HepG2 (cell line): Measurements from ENCODE around the gene RAI14. TPM values are rescaled to one million over a fixed set of nuclear protein-coding genes. Genes with fewer than 3 reads are reported as not detected.

Experiments
- NKX3-1 ChIP-seq: sonication (generic); formaldehyde crosslinking; IDR thresholded peaks from 2 replicates; pipeline ENCODE4 v1.5.0; 2020; ENCODE audit warnings: missing genetic modification reagents
- ONECUT2 ChIP-seq: sonication (generic); formaldehyde crosslinking; IDR thresholded peaks from 2 replicates; pipeline ENCODE4 v1.4.0; 2020; ENCODE audit warnings: missing genetic modification reagents
- PHF5A ChIP-seq: IDR thresholded peaks from one replicate; pipeline ENCODE4 v1.6.1; 2018; ENCODE audit warnings: low read depth, missing genetic modification reagents; ENCODE audit not compliant: unreplicated experiment
- RAD51 ChIP-seq: fragments of 450-650 bp; IDR thresholded peaks from 2 replicates; pipeline ENCODE4 v1.6.1; 2016; ENCODE audit warnings: borderline replicate concordance
- RARA ChIP-seq: IDR thresholded peaks from 2 replicates; pipeline ENCODE4 v1.6.1; 2016; ENCODE audit warnings: missing genetic modification reagents, missing compliant biosample characterization
- SALL1 ChIP-seq: sonication (generic); formaldehyde crosslinking; IDR thresholded peaks from 2 replicates; pipeline ENCODE4 v1.8.0; 2022; ENCODE audit warnings: mild to moderate bottlenecking, missing genetic modification reagents
- SALL2 ChIP-seq: sonication (generic); formaldehyde crosslinking; IDR thresholded peaks from 2 replicates; pipeline ENCODE4 v1.8.1; 2023; ENCODE audit warnings: mild to moderate bottlenecking, missing genetic modification reagents, inconsistent platforms
- SMAD1 ChIP-seq: sonication (generic); formaldehyde crosslinking; IDR thresholded peaks from 2 replicates; pipeline ENCODE4 v1.4.0; 2020; ENCODE audit warnings: missing genetic modification reagents, low read depth, mild to moderate bottlenecking, borderline replicate concordance
- SNAPC2 ChIP-seq: sonication (generic); formaldehyde crosslinking; IDR thresholded peaks from 2 replicates; pipeline ENCODE4 v1.8.1; 2022; ENCODE audit warnings: mild to moderate bottlenecking, missing genetic modification reagents
- SRSF1 ChIP-seq: fragments of 200-400 bp; formaldehyde crosslinking; optimal IDR thresholded peaks from 2 replicates; pipeline ENCODE3; 2017; ENCODE audit warnings: mild to moderate bottlenecking, low read depth, low read length, moderate library complexity
- TAF1 ChIP-seq: sonication (generic); formaldehyde crosslinking; IDR thresholded peaks from 2 replicates; pipeline ENCODE4 v1.4.0; 2020; ENCODE audit warnings: missing genetic modification reagents
- YY1 ChIP-seq: IDR thresholded peaks from 2 replicates; pipeline ENCODE4 v1.6.1; 2011; ENCODE audit warnings: low read length, low read depth, moderate library complexity, mild to moderate bottlenecking; ENCODE audit not compliant: insufficient read depth, insufficient replicate concordance
- ZFY ChIP-seq: sonication (generic); formaldehyde crosslinking; IDR thresholded peaks from 2 replicates; pipeline ENCODE4 v1.4.0; 2020; ENCODE audit warnings: missing genetic modification reagents
- ZNF24 ChIP-seq: fragments of 450-650 bp; IDR thresholded peaks from 2 replicates; pipeline ENCODE4 v1.6.1; 2017; ENCODE audit warnings: antibody characterized with exemption, mild to moderate bottlenecking
- ZNF343 ChIP-seq: sonication (generic); formaldehyde crosslinking; IDR thresholded peaks from 2 replicates; pipeline ENCODE4 v1.4.0; 2020; ENCODE audit warnings: mild to moderate bottlenecking, missing genetic modification reagents
- ZNF446 ChIP-seq: sonication (generic); formaldehyde crosslinking; IDR thresholded peaks from 2 replicates; pipeline ENCODE4 v1.5.0; 2020; ENCODE audit warnings: mild to moderate bottlenecking, missing genetic modification reagents
- ZNF451 ChIP-seq: sonication (generic); formaldehyde crosslinking; IDR thresholded peaks from 2 replicates; pipeline ENCODE4 v1.5.0; 2020; ENCODE audit warnings: mild to moderate bottlenecking, missing genetic modification reagents
- ZNF510 ChIP-seq: sonication (generic); formaldehyde crosslinking; IDR thresholded peaks from 2 replicates; pipeline ENCODE4 v1.4.0; 2020; ENCODE audit warnings: low read depth, mild to moderate bottlenecking, missing genetic modification reagents
- ZNF512 ChIP-seq: sonication (generic); formaldehyde crosslinking; IDR thresholded peaks from 2 replicates; pipeline ENCODE4 v1.4.0; 2020; ENCODE audit warnings: mild to moderate bottlenecking, missing genetic modification reagents
- ZNF562 ChIP-seq: sonication (generic); formaldehyde crosslinking; IDR thresholded peaks from 2 replicates; pipeline ENCODE4 v1.8.0; 2022; ENCODE audit warnings: missing genetic modification reagents, borderline replicate concordance
- ZNF614 ChIP-seq: IDR thresholded peaks from 2 replicates; pipeline ENCODE4 v1.6.1; 2018; ENCODE audit warnings: missing biosample characterization, missing genetic modification reagents, inconsistent platforms, borderline replicate concordance
- ZNF749 ChIP-seq: sonication (generic); formaldehyde crosslinking; IDR thresholded peaks from 2 replicates; pipeline ENCODE4 v1.8.0; 2022; ENCODE audit warnings: mild to moderate bottlenecking, missing genetic modification reagents, moderate library complexity, borderline replicate concordance
- ZNF766 ChIP-seq: sonication (generic); formaldehyde crosslinking; IDR thresholded peaks from 2 replicates; pipeline ENCODE4 v1.5.0; 2020; ENCODE audit warnings: missing genetic modification reagents, borderline replicate concordance
- ZNF773 ChIP-seq: sonication (generic); formaldehyde crosslinking; IDR thresholded peaks from 2 replicates; pipeline ENCODE4 v1.4.0; 2020; ENCODE audit warnings: missing genetic modification reagents, borderline replicate concordance
- ZNF777 ChIP-seq: sonication (generic); formaldehyde crosslinking; IDR thresholded peaks from 2 replicates; pipeline ENCODE4 v1.4.0; 2020; ENCODE audit warnings: missing genetic modification reagents
- ZNF839 ChIP-seq: sonication (generic); formaldehyde crosslinking; IDR thresholded peaks from 2 replicates; pipeline ENCODE4 v1.4.0; 2020; ENCODE audit warnings: missing genetic modification reagents, mild to moderate bottlenecking, borderline replicate concordance
- ZZZ3 ChIP-seq: sonication (generic); formaldehyde crosslinking; IDR thresholded peaks from 2 replicates; pipeline ENCODE4 v1.4.0; 2020; ENCODE audit warnings: missing genetic modification reagents, mild to moderate bottlenecking, borderline replicate concordance
- polyA plus RNA-seq, 8 experiments: library from polyadenylated mRNA; depleted of rRNA in 3 of 8; stranded (reverse) in 7 of 8; unstranded in 1 of 8; fragments of >200 nt; fragmentation: Illumina TruSeq in 4 of 8; extraction: Trizol in 4 of 8; gene quantifications; 2 replicates each; pipeline versions ENCODE4 v1.2.1 to v1.2.3, GENCODE V29; 2011 to 2016; ENCODE audit warnings: low read depth in 4 of 8, missing spikeins in 1 of 8, mixed read lengths in 1 of 8; ENCODE audit not compliant: insufficient read depth in 1 of 8
- total RNA-seq, 5 experiments: library from RNA; depleted of rRNA; stranded (reverse); fragments of >200 nt; fragmentation: Illumina TruSeq; extraction: Trizol; gene quantifications; 2 replicates each; pipeline ENCODE4 v1.2.3, GENCODE V29; 2016; ENCODE audit warnings: low read depth in 1 of 5
- TF ChIP-seq, protein P1 (sequence below): sonication (generic); formaldehyde crosslinking; IDR thresholded peaks from 2 replicates; pipeline ENCODE4 v1.4.0; 2020; ENCODE audit warnings: missing genetic modification reagents

RAI14 gene
- total and polyA plus RNA-seq, 2 of the 13 experiments (the other 11 are each of a cell fraction or from before 2014, with no cell fraction given), result 12.6 to 18.2 TPM

GRCh38 chr5:34656001-34656699, at the start of gene RAI14 (continued):
- TF ChIP-seq SNAPC2 (CRISPR knock-in tag) (no peak), SRSF1 (peak; percentile 32), ZNF451 (CRISPR knock-in tag) (peak; percentile 8; the same call in 1 of the 2 replicates), ZNF839 (CRISPR knock-in tag) (peak; percentile 68; the same call in 1 of the 2 replicates), ZNF510 (CRISPR knock-in tag) (no peak), ZNF614 (CRISPR knock-in tag) (no peak; the same call in 1 of the 2 replicates), ZZZ3 (CRISPR knock-in tag) (no peak), TAF1 (CRISPR knock-in tag) (peak; percentile 56), ZNF24 (no peak), ZNF343 (CRISPR knock-in tag) (peak; percentile 52; the same call in 1 of the 2 replicates), ZNF773 (CRISPR knock-in tag) (0 out of 2 replicates have a peak, but pooled peaks have one; percentile 38), ONECUT2 (CRISPR knock-in tag) (no peak), YY1 (peak; percentile 29), SALL2 (CRISPR knock-in tag) (peak; percentile 47; the same call in 1 of the 2 replicates), RAD51 (no peak), ZNF446 (CRISPR knock-in tag) (0 out of 2 replicates have a peak, but pooled peaks have one; percentile 43), ZFY (CRISPR knock-in tag) (peak; percentile 80), ZNF562 (CRISPR knock-in tag) (no peak), RARA (CRISPR knock-in tag) (0 out of 2 replicates have a peak, but pooled peaks have one; percentile 4), ZNF766 (CRISPR knock-in tag) (peak; percentile 74; the same call in 1 of the 2 replicates), ZNF749 (CRISPR knock-in tag) (no peak), ZNF777 (CRISPR knock-in tag) (peak; percentile 53), ZNF512 (CRISPR knock-in tag) (no peak), SMAD1 (CRISPR knock-in tag) (0 out of 2 replicates have a peak, but pooled peaks have one; percentile 82), NKX3-1 (0 out of 2 replicates have a peak, but pooled peaks have one; percentile 28), SALL1 (CRISPR knock-in tag) (peak; percentile 66; the same call in 1 of the 2 replicates), PHF5A (CRISPR knock-in tag) (peak; percentile 27)
- TF ChIP-seq, protein P1, sequence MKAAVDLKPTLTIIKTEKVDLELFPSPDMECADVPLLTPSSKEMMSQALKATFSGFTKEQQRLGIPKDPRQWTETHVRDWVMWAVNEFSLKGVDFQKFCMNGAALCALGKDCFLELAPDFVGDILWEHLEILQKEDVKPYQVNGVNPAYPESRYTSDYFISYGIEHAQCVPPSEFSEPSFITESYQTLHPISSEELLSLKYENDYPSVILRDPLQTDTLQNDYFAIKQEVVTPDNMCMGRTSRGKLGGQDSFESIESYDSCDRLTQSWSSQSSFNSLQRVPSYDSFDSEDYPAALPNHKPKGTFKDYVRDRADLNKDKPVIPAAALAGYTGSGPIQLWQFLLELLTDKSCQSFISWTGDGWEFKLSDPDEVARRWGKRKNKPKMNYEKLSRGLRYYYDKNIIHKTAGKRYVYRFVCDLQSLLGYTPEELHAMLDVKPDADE (CRISPR knock-in tag), result 0 out of 2 replicates have a peak, but pooled peaks have one; percentile 31
